Astrocyte (in vitro differentiated cells and primary cell): Measurements from ENCODE around the gene CBY1. TPM values are rescaled to one million over a fixed set of nuclear protein-coding genes. Genes with fewer than 3 reads are reported as not detected.

Experiments
- DNase-seq: peaks from one replicate; pipeline ENCODE4 v3.0.0-alpha.2; 2010; ENCODE audit warnings: low read depth
- FAIRE-seq: peaks from 2 replicates; lab custom pipeline; 2011; peaks lifted over from hg19 to GRCh38; lab: Jason Lieb, UNC
- H2AFZ ChIP-seq: 2 replicates; pipeline ENCODE4 v1.6.0; 2012; ENCODE audit warnings: low read depth, low read length, inconsistent platforms
- H3K27ac ChIP-seq: 2 replicates; pipeline ENCODE4 v1.5.1; 2011; ENCODE audit warnings: low read depth, low read length, inconsistent platforms
- H3K27me3 ChIP-seq: 2 replicates; pipeline ENCODE4 v1.6.0; 2011; ENCODE audit warnings: low read length, inconsistent platforms; ENCODE audit not compliant: insufficient read depth
- H3K36me3 ChIP-seq: 2 replicates; pipeline ENCODE4 v1.5.1; 2011; ENCODE audit warnings: low read length, inconsistent platforms; ENCODE audit not compliant: insufficient read depth
- H3K4me1 ChIP-seq: 2 replicates; pipeline ENCODE4 v1.5.1; 2011; ENCODE audit warnings: low read length, inconsistent platforms; ENCODE audit not compliant: insufficient read depth
- H3K4me2 ChIP-seq: 2 replicates; pipeline ENCODE4 v1.6.0; 2012; ENCODE audit warnings: low read length, inconsistent platforms
- H3K4me3 ChIP-seq: 2 replicates; pipeline ENCODE4 v1.5.1; 2011; ENCODE audit warnings: low read depth, mild to moderate bottlenecking, low read length, inconsistent platforms; ENCODE audit not compliant: insufficient read depth
- H3K79me2 ChIP-seq: 2 replicates; pipeline ENCODE4 v1.6.0; 2012; ENCODE audit warnings: mild to moderate bottlenecking, low read length, inconsistent platforms; ENCODE audit not compliant: insufficient read depth
- H3K9ac ChIP-seq: 2 replicates; pipeline ENCODE4 v1.6.0; 2012; ENCODE audit warnings: mild to moderate bottlenecking, low read length, inconsistent platforms
- H3K9me3 ChIP-seq: 2 replicates; pipeline ENCODE4 v1.5.1; 2012; ENCODE audit warnings: low read depth, mild to moderate bottlenecking, low read length, inconsistent platforms; ENCODE audit not compliant: insufficient read depth
- H4K20me1 ChIP-seq: 2 replicates; pipeline ENCODE4 v1.6.0; 2012; ENCODE audit warnings: low read length, inconsistent platforms; ENCODE audit not compliant: insufficient read depth
- H3K27ac Mint-ChIP-seq: one replicate; pipeline ENCODE4 v1.8.0; 2021; ENCODE audit warnings: mild to moderate bottlenecking, mixed read lengths; ENCODE audit not compliant: unreplicated experiment
- H3K27me3 Mint-ChIP-seq: one replicate; pipeline ENCODE4 v1.8.0; 2021; ENCODE audit warnings: low read depth, mixed read lengths; ENCODE audit not compliant: unreplicated experiment
- H3K36me3 Mint-ChIP-seq: one replicate; pipeline ENCODE4 v1.8.0; 2021; ENCODE audit warnings: low read depth, mixed read lengths; ENCODE audit not compliant: unreplicated experiment
- H3K4me1 Mint-ChIP-seq: one replicate; pipeline ENCODE4 v1.8.0; 2021; ENCODE audit warnings: low read depth, mixed read lengths; ENCODE audit not compliant: unreplicated experiment
- H3K4me3 Mint-ChIP-seq: one replicate; pipeline ENCODE4 v1.8.0; 2021; ENCODE audit warnings: mild to moderate bottlenecking, moderate library complexity, mixed read lengths; ENCODE audit not compliant: unreplicated experiment
- H3K9me3 Mint-ChIP-seq: one replicate; pipeline ENCODE4 v1.8.0; 2021; ENCODE audit warnings: mild to moderate bottlenecking, mixed read lengths; ENCODE audit not compliant: unreplicated experiment
- CTCF ChIP-seq: IDR thresholded peaks from 2 replicates; pipeline ENCODE4 v1.5.1; 2011; ENCODE audit warnings: low read depth, mild to moderate bottlenecking, inconsistent platforms, low read length, moderate library complexity; ENCODE audit not compliant: insufficient read depth
- EZH2 ChIP-seq: IDR thresholded peaks from 2 replicates; pipeline ENCODE4 v1.6.1; 2012; ENCODE audit warnings: mild to moderate bottlenecking, low read length, inconsistent platforms; ENCODE audit not compliant: insufficient read depth
- total RNA-seq: library from RNA; stranded (reverse); gene quantifications from 2 replicates; pipeline ENCODE4 v1.2.1, GENCODE V29; 2021

Gene CBY1
- total RNA-seq, 1 donor from 2014 or later, result 23.2 TPM

- Mint-ChIP-seq H3K36me3 (peaks cover 35% of the 10 kb centered on the region), H3K27ac (no peak overlapping the region), H3K4me1 (peaks cover 22% of the 10 kb centered on the region), H3K9me3 (no peaks in the 10 kb centered on the region), H3K4me3 (no peak overlapping the region), H3K27me3 (no peaks in the 10 kb centered on the region)
- no peaks in the 10 kb centered on the region for H3K27me3 ChIP-seq
- no peak overlapping the region for H3K4me3 ChIP-seq
- H3K79me2 ChIP-seq, result peaks cover 32% of the 10 kb centered on the region
- no peak overlapping the region for H2AFZ ChIP-seq
- no peaks in the 10 kb centered on the region for H3K9me3 ChIP-seq
- FAIRE-seq (no peak), DNase-seq (no peak)
- peaks cover 17% of the 10 kb centered on the region for H3K4me1 ChIP-seq
- no peak for TF ChIP-seq CTCF
- no peak for TF ChIP-seq EZH2
- H3K9ac ChIP-seq, result no peak overlapping the region
- peak overlapping the region; percentile 50 for H3K27ac ChIP-seq
- H3K4me2 ChIP-seq, result peak overlapping the region; percentile 35
- H3K36me3 ChIP-seq, result peaks cover 25% of the 10 kb centered on the region
- peaks cover 62% of the 10 kb centered on the region for H4K20me1 ChIP-seq
Observed at GRCh38 chr22:38719196-38719595, 62.8 kb downstream of the CBY1 start.

- H2AFZ ChIP-seq, result no peak overlapping the region
- no peak overlapping the region for H3K9ac ChIP-seq
- TF ChIP-seq CTCF, result no peak
- TF ChIP-seq EZH2, result no peak
- no peak overlapping the region for H3K4me3 Mint-ChIP-seq
- H3K9me3 Mint-ChIP-seq, result no peaks in the 10 kb centered on the region
- no peak overlapping the region for H3K27ac Mint-ChIP-seq
- H3K27me3 ChIP-seq, result no peaks in the 10 kb centered on the region
- H3K27me3 Mint-ChIP-seq, result no peaks in the 10 kb centered on the region
- peaks cover 17% of the 10 kb centered on the region for H3K4me1 ChIP-seq
- no peak overlapping the region for H3K4me2 ChIP-seq
- H3K4me1 Mint-ChIP-seq, result peaks cover 12% of the 10 kb centered on the region
- DNase-seq (no peak), FAIRE-seq (no peak)
- peaks cover 37% of the 10 kb centered on the region for H3K36me3 Mint-ChIP-seq
- H4K20me1 ChIP-seq, result peaks cover 60% of the 10 kb centered on the region
- H3K27ac ChIP-seq, result no peak overlapping the region
- H3K4me3 ChIP-seq, result no peak overlapping the region
- peaks cover 21% of the 10 kb centered on the region for H3K79me2 ChIP-seq
- no peaks in the 10 kb centered on the region for H3K9me3 ChIP-seq
- H3K36me3 ChIP-seq, result peaks cover 36% of the 10 kb centered on the region
Observed at GRCh38 chr22:38720350-38720749, 63.9 kb downstream of the CBY1 start.

- H3K9me3 Mint-ChIP-seq, result no peaks in the 10 kb centered on the region
- H3K9ac ChIP-seq, result no peak overlapping the region
- H3K4me3 Mint-ChIP-seq, result no peak overlapping the region
- TF ChIP-seq CTCF (no peak), EZH2 (no peak)
- no peaks in the 10 kb centered on the region for H3K9me3 ChIP-seq
- H3K27ac ChIP-seq, result no peak overlapping the region
- H3K79me2 ChIP-seq, result peaks cover 11% of the 10 kb centered on the region
- no peak overlapping the region for H2AFZ ChIP-seq
- no peak overlapping the region for H3K27ac Mint-ChIP-seq
- no peak for FAIRE-seq
- peaks cover 17% of the 10 kb centered on the region for H3K4me1 ChIP-seq
- H3K27me3 Mint-ChIP-seq, result no peaks in the 10 kb centered on the region
- no peak overlapping the region for H3K4me3 ChIP-seq
- DNase-seq, result no peak
- no peaks in the 10 kb centered on the region for H3K27me3 ChIP-seq
- peaks cover 44% of the 10 kb centered on the region for H3K36me3 ChIP-seq
- H3K36me3 Mint-ChIP-seq, result peaks cover 41% of the 10 kb centered on the region
- H3K4me2 ChIP-seq, result no peak overlapping the region
- H3K4me1 Mint-ChIP-seq, result peaks cover 11% of the 10 kb centered on the region
- peaks cover 53% of the 10 kb centered on the region for H4K20me1 ChIP-seq
Observed at GRCh38 chr22:38721551-38721950, 65.1 kb downstream of the CBY1 start.

Other genes with a start within 250 kb of the CBY1 start
- gene KCNJ4, start 201.4 kb upstream of the CBY1 start, total RNA-seq, result 0.19 and 0.30 TPM in 2 replicates
- gene KDELR3, start 188.5 kb upstream of the CBY1 start, total RNA-seq, result 72.6 and 96.0 TPM in 2 replicates
- 258 TPM in 2 replicates for gene DDX17, start 150.3 kb upstream of the CBY1 start, total RNA-seq
- 0.11 TPM in 1 of 2 replicates, not detected in the other for gene DMC1, start 86.5 kb upstream of the CBY1 start, total RNA-seq
- 2.3 and 3.4 TPM in 2 replicates for gene FAM227A, start 246 bp upstream of the CBY1 start, total RNA-seq
- 75.9 and 77.8 TPM in 2 replicates for gene TOMM22, start 25.3 kb downstream of the CBY1 start, total RNA-seq
- 45.6 and 48.0 TPM in 2 replicates for gene JOSD1, start 44.3 kb downstream of the CBY1 start, total RNA-seq
- gene GTPBP1, start 49.3 kb downstream of the CBY1 start, total RNA-seq, result 49.8 and 59.8 TPM in 2 replicates
- 46.5 and 51.0 TPM in 2 replicates for gene SUN2, start 99.4 kb downstream of the CBY1 start, total RNA-seq
- 12.8 and 12.9 TPM in 2 replicates for gene DNAL4, start 137.5 kb downstream of the CBY1 start, total RNA-seq
- gene NPTXR, start 187.4 kb downstream of the CBY1 start, total RNA-seq, result 5.1 and 5.4 TPM in 2 replicates
- 34.9 and 38.9 TPM in 2 replicates for gene CBX6, start 215.6 kb downstream of the CBY1 start, total RNA-seq